ENCODE results near the gene STPG2. TPM values are rescaled to one million over a fixed set of nuclear protein-coding genes. Genes with fewer than 3 reads are reported as not detected.

The STPG2 gene
- total and polyA plus RNA-seq, 2 of the 4 experiments (the other 2 are of a cell fraction) = not detected

DNA sequence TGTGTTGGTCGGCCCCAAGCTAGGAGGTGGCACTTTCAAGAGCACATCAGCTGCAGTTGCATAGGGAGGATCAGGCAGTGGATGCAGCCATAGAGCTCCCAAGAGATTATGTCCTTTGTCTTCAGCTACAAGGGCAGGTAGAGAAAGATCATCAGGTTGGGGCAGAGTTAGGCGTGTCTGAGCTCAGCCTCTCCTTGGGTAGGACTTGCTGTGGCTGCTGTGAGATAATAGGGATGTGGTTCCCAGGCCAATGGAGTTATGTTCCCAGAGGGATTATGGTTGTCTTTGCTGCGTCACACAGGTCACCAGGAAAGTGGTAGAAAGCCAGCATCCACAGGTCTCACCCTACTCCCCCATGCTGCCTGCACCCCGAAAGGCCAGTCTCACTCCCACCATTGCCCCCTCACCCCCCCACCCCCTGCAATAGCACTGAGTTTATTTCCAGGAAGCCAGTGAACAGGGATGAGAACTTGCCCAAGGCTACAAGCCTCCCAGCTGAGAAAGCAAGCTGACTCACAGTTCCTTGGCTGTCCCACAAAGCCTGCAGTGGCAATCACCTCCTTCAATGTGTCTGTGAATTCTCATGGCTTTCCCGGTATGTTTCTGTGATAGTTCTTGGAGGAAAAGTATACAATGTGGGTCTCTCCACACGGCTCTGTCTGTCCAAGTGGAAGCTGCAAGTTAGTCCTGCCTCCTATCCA lies 148.4 kb downstream of the STPG2 start:
- Histone ChIP-seq H2BK120ac (ENCODE audit: low read depth, low read length) (no peak overlapping the region), H3K4me1 (ENCODE audit: control insufficient read depth, insufficient read depth, low read length) (no peaks in the 10 kb centered on the region), H3K27ac (ENCODE audit: insufficient read depth, low read length) (no peak overlapping the region), H3K4me3 (ENCODE audit: insufficient read depth, low read depth, low read length) (no peak overlapping the region), H3K79me1 (ENCODE audit: low read depth in 1 of 2, low read length in 2 of 2) (no peaks in the 10 kb centered on the region), H3K9me3 (ENCODE audit: control insufficient read depth, insufficient read depth, low read length) (peaks cover 6% of the 10 kb centered on the region; the same call in 1 of the 2 replicates), H2AK5ac (ENCODE audit: low read depth, low read length) (no peak overlapping the region), H3K4me2 (ENCODE audit: low read depth, low read length) (no peak overlapping the region), H2BK5ac (ENCODE audit: low read depth, low read length, poor library complexity, severe bottlenecking) (no peak overlapping the region), H3K9me1 (ENCODE audit: insufficient read depth, low read length) (no peaks in the 10 kb centered on the region), H3K9ac (ENCODE audit: low read depth, low read length) (no peak overlapping the region), H4K5ac (ENCODE audit: low read depth, low read length) (no peak overlapping the region), H4K20me1 (ENCODE audit: insufficient read depth, low read length) (no peaks in the 10 kb centered on the region), H3K23ac (ENCODE audit: low read depth, low read length) (no peak overlapping the region), H3K14ac (replicated peaks; ENCODE audit: low read depth, low read length) (no peak overlapping the region), H4K91ac (ENCODE audit: insufficient read depth, low read depth, low read length) (no peak overlapping the region), H2AK9ac (replicated peaks; ENCODE audit: low read depth, low read length, poor library complexity) (no peak overlapping the region), H3K56ac (ENCODE audit: extremely low read depth, insufficient read depth, low read length) (no peak overlapping the region), H2BK20ac (ENCODE audit: low read depth, low read length) (no peak overlapping the region), H2BK15ac (ENCODE audit: low read depth, low read length) (no peak overlapping the region), H3K36me3 (ENCODE audit: control insufficient read depth, insufficient read depth, low read length) (no peaks in the 10 kb centered on the region), H3K18ac (ENCODE audit: low read depth, low read length) (no peak overlapping the region), H3K27me3 (ENCODE audit: control insufficient read depth, insufficient read depth, low read length) (no peaks in the 10 kb centered on the region), H4K8ac (ENCODE audit: low read depth in 2 of 2, low read length in 2 of 2) (no peak overlapping the region), H3K4ac (ENCODE audit: low read depth, low read length) (no peak overlapping the region), H2AFZ (replicated peaks; ENCODE audit: low read length, poor library complexity) (no peak overlapping the region)
- in situ Hi-C loops (cut with MboI; ENCODE audit: low sequenced_read_pairs) = no loop called here
- BruUV-seq (replicated peaks) = no TSS peak
- dilution Hi-C loops (cut with HindIII; ENCODE audit: low sequenced_read_pairs, unreplicated experiment) = no loop called here
- no peak for DNase-seq
- intact Hi-C loops (cut with micrococcal nuclease) = no loop called here
- no peak for ATAC-seq (ENCODE audit: low read depth)
- CTCF ChIA-PET = no interaction called here
- TF ChIP-seq, protein P1, sequence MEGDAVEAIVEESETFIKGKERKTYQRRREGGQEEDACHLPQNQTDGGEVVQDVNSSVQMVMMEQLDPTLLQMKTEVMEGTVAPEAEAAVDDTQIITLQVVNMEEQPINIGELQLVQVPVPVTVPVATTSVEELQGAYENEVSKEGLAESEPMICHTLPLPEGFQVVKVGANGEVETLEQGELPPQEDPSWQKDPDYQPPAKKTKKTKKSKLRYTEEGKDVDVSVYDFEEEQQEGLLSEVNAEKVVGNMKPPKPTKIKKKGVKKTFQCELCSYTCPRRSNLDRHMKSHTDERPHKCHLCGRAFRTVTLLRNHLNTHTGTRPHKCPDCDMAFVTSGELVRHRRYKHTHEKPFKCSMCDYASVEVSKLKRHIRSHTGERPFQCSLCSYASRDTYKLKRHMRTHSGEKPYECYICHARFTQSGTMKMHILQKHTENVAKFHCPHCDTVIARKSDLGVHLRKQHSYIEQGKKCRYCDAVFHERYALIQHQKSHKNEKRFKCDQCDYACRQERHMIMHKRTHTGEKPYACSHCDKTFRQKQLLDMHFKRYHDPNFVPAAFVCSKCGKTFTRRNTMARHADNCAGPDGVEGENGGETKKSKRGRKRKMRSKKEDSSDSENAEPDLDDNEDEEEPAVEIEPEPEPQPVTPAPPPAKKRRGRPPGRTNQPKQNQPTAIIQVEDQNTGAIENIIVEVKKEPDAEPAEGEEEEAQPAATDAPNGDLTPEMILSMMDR (conservative IDR thresholded peaks at IDR 0.05; ENCODE audit: low read depth, low read length) = no peak
- TF ChIP-seq MAFK (IDR thresholded peaks at IDR 0.05; ENCODE audit: low read depth, low read length) = no peak
- TF ChIP-seq RAD21 (IDR thresholded peaks at IDR 0.05; ENCODE audit: low read length) = no peak
- no peak for TF ChIP-seq NFE2L2 (IDR thresholded peaks at IDR 0.05; ENCODE audit: low read depth, low read length)
- no peak for TF ChIP-seq POLR2A (IDR thresholded peaks at IDR 0.05; ENCODE audit: low read depth, low read length)
- TF ChIP-seq, protein P2, sequence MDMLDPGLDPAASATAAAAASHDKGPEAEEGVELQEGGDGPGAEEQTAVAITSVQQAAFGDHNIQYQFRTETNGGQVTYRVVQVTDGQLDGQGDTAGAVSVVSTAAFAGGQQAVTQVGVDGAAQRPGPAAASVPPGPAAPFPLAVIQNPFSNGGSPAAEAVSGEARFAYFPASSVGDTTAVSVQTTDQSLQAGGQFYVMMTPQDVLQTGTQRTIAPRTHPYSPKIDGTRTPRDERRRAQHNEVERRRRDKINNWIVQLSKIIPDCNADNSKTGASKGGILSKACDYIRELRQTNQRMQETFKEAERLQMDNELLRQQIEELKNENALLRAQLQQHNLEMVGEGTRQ (IDR thresholded peaks at IDR 0.05; ENCODE audit: low read depth, low read length) = no peak
- TF ChIP-seq, protein P3, sequence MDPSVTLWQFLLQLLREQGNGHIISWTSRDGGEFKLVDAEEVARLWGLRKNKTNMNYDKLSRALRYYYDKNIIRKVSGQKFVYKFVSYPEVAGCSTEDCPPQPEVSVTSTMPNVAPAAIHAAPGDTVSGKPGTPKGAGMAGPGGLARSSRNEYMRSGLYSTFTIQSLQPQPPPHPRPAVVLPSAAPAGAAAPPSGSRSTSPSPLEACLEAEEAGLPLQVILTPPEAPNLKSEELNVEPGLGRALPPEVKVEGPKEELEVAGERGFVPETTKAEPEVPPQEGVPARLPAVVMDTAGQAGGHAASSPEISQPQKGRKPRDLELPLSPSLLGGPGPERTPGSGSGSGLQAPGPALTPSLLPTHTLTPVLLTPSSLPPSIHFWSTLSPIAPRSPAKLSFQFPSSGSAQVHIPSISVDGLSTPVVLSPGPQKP (IDR thresholded peaks at IDR 0.05; ENCODE audit: borderline replicate concordance, low read depth, low read length) = no peak
- no peak for TF ChIP-seq RCOR1 (IDR thresholded peaks at IDR 0.05; ENCODE audit: insufficient replicate concordance, low read length)
- TF ChIP-seq FOS (IDR thresholded peaks at IDR 0.05; ENCODE audit: low read depth, low read length) = no peak
- TF ChIP-seq CHD1 (IDR thresholded peaks at IDR 0.05; ENCODE audit: low read depth, low read length) = no peak
- TF ChIP-seq BHLHE40 (IDR thresholded peaks at IDR 0.05; ENCODE audit: low read depth, low read length) = no peak
- no peak for TF ChIP-seq SMC3 (IDR thresholded peaks at IDR 0.05; ENCODE audit: low read depth, low read length)
- TF ChIP-seq RFX5 (IDR thresholded peaks at IDR 0.05; ENCODE audit: low read depth, low read length) = no peak
- TF ChIP-seq CEBPB (IDR thresholded peaks at IDR 0.05; ENCODE audit: low read depth, low read length) = no peak
- TF ChIP-seq MXI1 (IDR thresholded peaks at IDR 0.05; ENCODE audit: borderline replicate concordance, low read depth, low read length) = no peak
- TF ChIP-seq MAZ (IDR thresholded peaks at IDR 0.05; ENCODE audit: borderline replicate concordance, low read depth, low read length) = no peak
- no CpG with 5 or more reads among the region's 6 CpGs for WGBS, 2 experiments (ENCODE audit: extremely low coverage in 2 of 2, insufficient read length in 1 of 2)
- POLR2A ChIA-PET (ENCODE audit: unreplicated experiment) = no interaction called here
